Measurements from ENCODE around the gene APAF1.
"Not testable (repeated sequence)": the region's sequence is repeated elsewhere in the genome, so short reads cannot be mapped to it uniquely, and the experiment has no call there.

The APAF1 gene

GRCh38 chr12:98748463-98748862 lies 103.4 kb downstream of the APAF1 start:
- Mint-ChIP-seq H3K27me3 (peaks cover 35% of the 10 kb centered on the region), H3K4me1 (peaks cover 10% of the 10 kb centered on the region), H3K4me3 (no peak overlapping the region), H3K27ac (no peak overlapping the region), H3K9me3 (no peaks in the 10 kb centered on the region), H3K36me3 (ENCODE audit: low read depth) (no peaks in the 10 kb centered on the region)
- no peak for DNase-seq
- ATAC-seq: no peak

- H3K27ac Mint-ChIP-seq: no peak overlapping the region
- H3K4me3 Mint-ChIP-seq: no peak overlapping the region
- ATAC-seq (no peak), DNase-seq (no peak)
- no peaks in the 10 kb centered on the region for H3K36me3 Mint-ChIP-seq (ENCODE audit: low read depth)
- H3K9me3 Mint-ChIP-seq: no peaks in the 10 kb centered on the region
- H3K4me1 Mint-ChIP-seq: peaks cover 11% of the 10 kb centered on the region
- H3K27me3 Mint-ChIP-seq: peaks cover 28% of the 10 kb centered on the region
These were observed 105.4 kb downstream of the APAF1 start for GRCh38 chr12:98750511-98750910.

GRCh38 chr12:98751580-98752115 lies 106.6 kb downstream of the APAF1 start:
- DNase-seq (no peak), ATAC-seq (no peak)
- no peak overlapping the region for H3K4me3 Mint-ChIP-seq
- H3K27me3 Mint-ChIP-seq: peaks cover 22% of the 10 kb centered on the region
- no peak overlapping the region for H3K27ac Mint-ChIP-seq
- no peaks in the 10 kb centered on the region for H3K36me3 Mint-ChIP-seq (ENCODE audit: low read depth)
- H3K9me3 Mint-ChIP-seq: no peaks in the 10 kb centered on the region
- H3K4me1 Mint-ChIP-seq: peaks cover 4% of the 10 kb centered on the region

GRCh38 chr12:98752726-98753125 lies 107.6 kb downstream of the APAF1 start:
- ATAC-seq: no peak
- no peaks in the 10 kb centered on the region for H3K36me3 Mint-ChIP-seq (ENCODE audit: low read depth)

GRCh38 chr12:98754095-98754494 lies 109.0 kb downstream of the APAF1 start:
- Mint-ChIP-seq H3K4me1 (peaks cover 4% of the 10 kb centered on the region), H3K27me3 (peaks cover 12% of the 10 kb centered on the region), H3K36me3 (ENCODE audit: low read depth) (no peaks in the 10 kb centered on the region), H3K9me3 (no peaks in the 10 kb centered on the region), H3K4me3 (no peak overlapping the region), H3K27ac (peak overlapping the region; percentile 2)
- peak; percentile 14 for DNase-seq
- ATAC-seq: peak; percentile 86

More at GRCh38 chr12:98752726-98753125, 107.6 kb downstream of the APAF1 start:
- peaks cover 14% of the 10 kb centered on the region for H3K27me3 Mint-ChIP-seq
- H3K9me3 Mint-ChIP-seq: no peaks in the 10 kb centered on the region
- H3K27ac Mint-ChIP-seq: no peak overlapping the region
- no peak overlapping the region for H3K4me3 Mint-ChIP-seq
- peaks cover 4% of the 10 kb centered on the region for H3K4me1 Mint-ChIP-seq
- no peak for DNase-seq

- H3K36me3 Mint-ChIP-seq (ENCODE audit: low read depth); ATAC-seq; H3K9me3 Mint-ChIP-seq; H3K4me1 Mint-ChIP-seq; DNase-seq; H3K27me3 Mint-ChIP-seq; H3K4me3 Mint-ChIP-seq: not testable (repeated sequence)
- H3K27ac Mint-ChIP-seq: peak overlapping the region; percentile 10
These were observed 110.8 kb downstream of the APAF1 start for GRCh38 chr12:98755855-98756254.

GRCh38 chr12:98757455-98757854 lies 112.4 kb downstream of the APAF1 start:
- no peak for ATAC-seq
- Mint-ChIP-seq H3K27ac (no peak overlapping the region), H3K9me3 (no peaks in the 10 kb centered on the region)

GRCh38 chr12:98758331-98758730 lies 113.2 kb downstream of the APAF1 start:
- H3K27me3 Mint-ChIP-seq: peaks cover 4% of the 10 kb centered on the region
- no peaks in the 10 kb centered on the region for H3K9me3 Mint-ChIP-seq
- H3K27ac Mint-ChIP-seq: no peak overlapping the region
- ATAC-seq: no peak
- peaks cover 4% of the 10 kb centered on the region for H3K4me1 Mint-ChIP-seq
- no peak for DNase-seq
- no peaks in the 10 kb centered on the region for H3K36me3 Mint-ChIP-seq (ENCODE audit: low read depth)
- H3K4me3 Mint-ChIP-seq: no peak overlapping the region

More at GRCh38 chr12:98757455-98757854, 112.4 kb downstream of the APAF1 start:
- Mint-ChIP-seq H3K4me1 (peaks cover 4% of the 10 kb centered on the region), H3K27me3 (peaks cover 4% of the 10 kb centered on the region), H3K36me3 (ENCODE audit: low read depth) (no peaks in the 10 kb centered on the region), H3K4me3 (no peak overlapping the region)
- DNase-seq: no peak

GRCh38 chr12:98763656-98764055 lies 118.6 kb downstream of the APAF1 start:
- Mint-ChIP-seq H3K9me3 (no peaks in the 10 kb centered on the region), H3K27me3 (peaks cover 5% of the 10 kb centered on the region), H3K4me3 (no peak overlapping the region), H3K36me3 (ENCODE audit: low read depth) (no peaks in the 10 kb centered on the region), H3K4me1 (no peaks in the 10 kb centered on the region), H3K27ac (no peak overlapping the region)
- no peak for DNase-seq
- ATAC-seq: no peak

- Mint-ChIP-seq H3K9me3 (no peaks in the 10 kb centered on the region), H3K27me3 (peaks cover 3% of the 10 kb centered on the region), H3K4me3 (no peak overlapping the region), H3K4me1 (peaks cover 4% of the 10 kb centered on the region), H3K27ac (no peak overlapping the region), H3K36me3 (ENCODE audit: low read depth) (no peaks in the 10 kb centered on the region)
- DNase-seq: no peak
- no peak for ATAC-seq
These were observed 122.2 kb downstream of the APAF1 start for GRCh38 chr12:98767248-98767647.

- no peak for DNase-seq
- Mint-ChIP-seq H3K4me3 (no peak overlapping the region), H3K9me3 (no peaks in the 10 kb centered on the region), H3K27ac (no peak overlapping the region), H3K4me1 (peaks cover 4% of the 10 kb centered on the region), H3K36me3 (ENCODE audit: low read depth) (no peaks in the 10 kb centered on the region), H3K27me3 (peaks cover 3% of the 10 kb centered on the region)
- ATAC-seq: no peak
These were observed 124.0 kb downstream of the APAF1 start for GRCh38 chr12:98769068-98769467.

- H3K36me3 Mint-ChIP-seq (ENCODE audit: low read depth): no peaks in the 10 kb centered on the region
- H3K27me3 Mint-ChIP-seq: peaks cover 3% of the 10 kb centered on the region
- no peaks in the 10 kb centered on the region for H3K9me3 Mint-ChIP-seq
- H3K4me1 Mint-ChIP-seq: peaks cover 4% of the 10 kb centered on the region
- ATAC-seq (no peak), DNase-seq (no peak)
- H3K27ac Mint-ChIP-seq: no peak overlapping the region
- H3K4me3 Mint-ChIP-seq: no peak overlapping the region
These were observed 125.1 kb downstream of the APAF1 start for GRCh38 chr12:98770230-98770629.

- no peaks in the 10 kb centered on the region for H3K9me3 Mint-ChIP-seq
- no peak overlapping the region for H3K27ac Mint-ChIP-seq
- ATAC-seq (no peak), DNase-seq (no peak)
- peaks cover 3% of the 10 kb centered on the region for H3K27me3 Mint-ChIP-seq
- H3K36me3 Mint-ChIP-seq (ENCODE audit: low read depth): no peaks in the 10 kb centered on the region
- no peak overlapping the region for H3K4me3 Mint-ChIP-seq
- peaks cover 4% of the 10 kb centered on the region for H3K4me1 Mint-ChIP-seq
These were observed 127.0 kb downstream of the APAF1 start for GRCh38 chr12:98771811-98772752.

GRCh38 chr12:98772818-98773217 lies 127.7 kb downstream of the APAF1 start:
- Mint-ChIP-seq H3K27ac (no peak overlapping the region), H3K27me3 (peaks cover 3% of the 10 kb centered on the region), H3K9me3 (no peaks in the 10 kb centered on the region), H3K4me1 (peaks cover 4% of the 10 kb centered on the region), H3K36me3 (ENCODE audit: low read depth) (no peaks in the 10 kb centered on the region), H3K4me3 (no peak overlapping the region)
- no peak for ATAC-seq
- DNase-seq: no peak

- ATAC-seq (no peak), DNase-seq (no peak)
- Mint-ChIP-seq H3K4me1 (no peaks in the 10 kb centered on the region), H3K27ac (no peak overlapping the region), H3K9me3 (no peaks in the 10 kb centered on the region), H3K4me3 (no peak overlapping the region), H3K36me3 (ENCODE audit: low read depth) (no peaks in the 10 kb centered on the region), H3K27me3 (peaks cover 6% of the 10 kb centered on the region)
These were observed 135.2 kb downstream of the APAF1 start for GRCh38 chr12:98780261-98780660.

Measured in activated naive CD8-positive, alpha-beta T cell treated with anti-CD3 and anti-CD28 coated beads, Interleukin-2, amount 50 U/mL, for 24 hours (primary cell).